Osteoblast (primary cell): ENCODE measurements around the gene CSTPP1. TPM values are rescaled to one million over a fixed set of nuclear protein-coding genes. Genes with fewer than 3 reads are reported as not detected.
"Not testable (repeated sequence)": the region's sequence is repeated elsewhere in the genome, so short reads cannot be mapped to it uniquely, and the experiment has no call there.

ENCODE experiments used
- DNase-seq: peaks from one replicate; pipeline ENCODE4 v3.0.0; 2011; ENCODE audit warnings: low spot score, mixed read lengths; ENCODE audit not compliant: insufficient read length; ENCODE audit errors: missing footprints
- H2AFZ ChIP-seq: 2 replicates; pipeline ENCODE4 v1.6.0; 2011; ENCODE audit warnings: mild to moderate bottlenecking, low read length
- H3K27ac ChIP-seq: 2 replicates; pipeline ENCODE4 v1.5.1; 2011; ENCODE audit warnings: mild to moderate bottlenecking, low read depth, low read length, moderate library complexity
- H3K27me3 ChIP-seq: 2 replicates; pipeline ENCODE4 v1.6.0; 2012; ENCODE audit warnings: mild to moderate bottlenecking, control low read depth, inconsistent platforms, low read length, moderate library complexity; ENCODE audit not compliant: insufficient read depth
- H3K36me3 ChIP-seq: 2 replicates; pipeline ENCODE4 v1.5.1; 2011; ENCODE audit warnings: mild to moderate bottlenecking, low read length, control low read depth, moderate library complexity; ENCODE audit not compliant: insufficient read depth
- H3K4me1 ChIP-seq: 2 replicates; pipeline ENCODE4 v1.5.1; 2011; ENCODE audit warnings: mild to moderate bottlenecking, low read length, control low read depth, moderate library complexity; ENCODE audit not compliant: insufficient read depth
- H3K4me2 ChIP-seq: 2 replicates; pipeline ENCODE4 v1.6.0; 2011; ENCODE audit warnings: mild to moderate bottlenecking, low read length; ENCODE audit not compliant: insufficient read depth
- H3K4me3 ChIP-seq: fragments of 200-600 bp; sonication (generic); 3 replicates; pipeline ENCODE4 v1.5.1; 2012; ENCODE audit warnings: mild to moderate bottlenecking, low read length, inconsistent platforms; ENCODE audit not compliant: insufficient read depth
- H3K79me2 ChIP-seq: 2 replicates; pipeline ENCODE4 v1.6.0; 2012; ENCODE audit warnings: mild to moderate bottlenecking, low read length, control low read depth, inconsistent platforms; ENCODE audit not compliant: insufficient read depth
- H3K9me3 ChIP-seq: 2 replicates; pipeline ENCODE4 v1.5.1; 2011; ENCODE audit warnings: low read depth, low read length, control low read depth
- H4K20me1 ChIP-seq: 2 replicates; pipeline ENCODE4 v1.6.0; 2012; ENCODE audit warnings: mild to moderate bottlenecking, low read length, control low read depth; ENCODE audit not compliant: insufficient read depth
- total RNA-seq: library from RNA; depleted of rRNA; stranded (reverse); fragments of >200 nt; gene quantifications from 2 replicates; pipeline ENCODE4 v1.2.3, GENCODE V29; 2012
- TF ChIP-seq, protein P1 (sequence below): IDR thresholded peaks from 2 replicates; pipeline ENCODE4 v1.5.1; 2011; ENCODE audit warnings: mild to moderate bottlenecking, low read depth, low read length, moderate library complexity; ENCODE audit errors: extremely low read depth

CSTPP1 gene
- total RNA-seq, 1 donor = 27.1 TPM

DNA sequence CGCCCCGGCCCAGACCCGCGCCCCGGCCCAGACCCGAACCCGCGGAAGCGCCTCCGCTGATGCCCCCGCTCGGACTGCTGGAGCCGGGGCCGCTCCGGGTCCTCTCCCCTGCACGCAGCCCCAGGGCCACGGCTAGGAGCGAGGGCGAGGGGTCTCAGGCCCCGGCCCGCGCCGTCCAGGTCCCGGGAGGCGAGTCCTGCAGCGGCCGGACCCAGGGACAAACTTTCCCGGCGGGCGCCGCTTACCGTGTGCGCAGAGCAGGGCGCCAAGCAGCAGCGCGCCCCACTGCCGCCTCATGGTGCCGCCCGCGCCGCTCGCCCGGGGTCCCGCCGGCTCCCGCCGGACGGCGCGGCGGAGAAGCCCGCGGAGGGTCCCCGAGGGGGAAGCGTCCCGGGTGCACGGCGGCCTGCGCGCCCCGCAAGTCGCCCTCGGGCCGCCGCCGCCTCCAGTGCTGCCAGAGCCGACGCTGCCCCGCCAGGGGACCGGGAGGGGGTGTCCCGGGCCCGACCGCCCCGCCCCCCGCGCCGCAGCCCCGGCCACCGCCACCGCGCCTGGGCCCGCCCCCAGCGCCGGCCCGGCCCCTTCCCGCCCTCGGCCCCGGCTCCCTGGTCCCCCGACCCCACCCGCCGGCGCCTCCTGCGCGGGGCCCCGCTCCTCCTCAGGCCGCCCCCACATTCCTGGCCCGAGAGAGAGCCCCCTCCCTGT lies 18.3 kb upstream of the CSTPP1 start, which contains the start of gene LRP4:
Gene LRP4 (minus strand): TSS at position 468 of the 705 bp plus-strand sequence. CDS start 171 bp downstream, at position 297.
- H3K4me2 ChIP-seq = peak within 1 kb of the TSS; percentile 75
- H3K27ac ChIP-seq = peak within 1 kb of the TSS; percentile 70
- peak within 1 kb of the TSS; percentile 67 for H3K4me3 ChIP-seq
- no peak for DNase-seq
- H3K36me3 ChIP-seq = no peaks in the 10 kb centered on the region
- H3K9me3 ChIP-seq = no peaks in the 10 kb centered on the region
- peak within 1 kb of the TSS; percentile 70 for H2AFZ ChIP-seq
- no peaks in the 10 kb centered on the region for H4K20me1 ChIP-seq
- peaks cover 42% of the 10 kb centered on the region for H3K4me1 ChIP-seq
- TF ChIP-seq, protein P1, sequence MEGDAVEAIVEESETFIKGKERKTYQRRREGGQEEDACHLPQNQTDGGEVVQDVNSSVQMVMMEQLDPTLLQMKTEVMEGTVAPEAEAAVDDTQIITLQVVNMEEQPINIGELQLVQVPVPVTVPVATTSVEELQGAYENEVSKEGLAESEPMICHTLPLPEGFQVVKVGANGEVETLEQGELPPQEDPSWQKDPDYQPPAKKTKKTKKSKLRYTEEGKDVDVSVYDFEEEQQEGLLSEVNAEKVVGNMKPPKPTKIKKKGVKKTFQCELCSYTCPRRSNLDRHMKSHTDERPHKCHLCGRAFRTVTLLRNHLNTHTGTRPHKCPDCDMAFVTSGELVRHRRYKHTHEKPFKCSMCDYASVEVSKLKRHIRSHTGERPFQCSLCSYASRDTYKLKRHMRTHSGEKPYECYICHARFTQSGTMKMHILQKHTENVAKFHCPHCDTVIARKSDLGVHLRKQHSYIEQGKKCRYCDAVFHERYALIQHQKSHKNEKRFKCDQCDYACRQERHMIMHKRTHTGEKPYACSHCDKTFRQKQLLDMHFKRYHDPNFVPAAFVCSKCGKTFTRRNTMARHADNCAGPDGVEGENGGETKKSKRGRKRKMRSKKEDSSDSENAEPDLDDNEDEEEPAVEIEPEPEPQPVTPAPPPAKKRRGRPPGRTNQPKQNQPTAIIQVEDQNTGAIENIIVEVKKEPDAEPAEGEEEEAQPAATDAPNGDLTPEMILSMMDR = no peak
- no peaks in the 10 kb centered on the region for H3K27me3 ChIP-seq
- H3K79me2 ChIP-seq = no peaks in the 10 kb centered on the region

DNA sequence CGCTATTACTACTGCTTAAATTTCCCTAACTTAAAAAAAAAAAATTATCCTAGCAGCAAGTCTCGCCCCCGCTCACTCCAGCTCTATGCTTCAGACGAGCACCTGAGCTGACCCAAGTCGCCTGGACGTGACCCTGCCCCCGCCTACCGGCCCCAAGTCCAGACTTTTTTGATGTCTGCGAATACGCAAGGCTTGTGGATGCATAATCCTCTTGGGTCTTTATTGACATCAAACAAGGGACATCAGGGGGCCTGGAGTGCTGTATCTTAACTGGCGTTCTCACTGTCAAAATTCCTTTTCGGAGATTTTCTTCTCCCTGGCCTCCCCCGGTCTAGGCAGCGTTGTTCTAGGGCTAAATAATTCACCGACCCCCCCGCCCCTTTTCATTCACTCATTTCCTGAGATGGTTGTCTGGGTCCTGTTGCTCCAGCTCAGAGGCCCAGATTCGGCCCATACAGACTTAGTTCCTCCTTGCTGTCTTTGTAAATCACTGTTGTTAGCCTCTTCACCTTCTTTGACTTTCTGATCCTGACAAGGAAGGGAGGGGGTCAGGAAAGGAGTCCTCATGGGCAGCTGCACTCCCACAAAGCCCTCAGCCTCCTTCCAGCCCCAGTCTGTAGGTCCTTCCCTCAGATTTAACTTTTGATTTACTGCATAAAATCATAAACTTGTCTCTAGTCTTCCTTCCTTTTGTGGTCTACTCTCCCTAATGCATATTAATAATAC lies 17.6 kb upstream of the CSTPP1 start:
- no peak for DNase-seq
- peak overlapping the region; percentile 9 for H3K4me3 ChIP-seq
- H3K79me2 ChIP-seq = no peaks in the 10 kb centered on the region
- H3K9me3 ChIP-seq = no peaks in the 10 kb centered on the region
- TF ChIP-seq, protein P1 = no peak
- no peaks in the 10 kb centered on the region for H4K20me1 ChIP-seq
- peak overlapping the region; percentile 70 for H3K27ac ChIP-seq
- H3K4me1 ChIP-seq = peaks cover 40% of the 10 kb centered on the region
- H3K4me2 ChIP-seq = peak overlapping the region; percentile 21
- no peak overlapping the region for H2AFZ ChIP-seq
- no peaks in the 10 kb centered on the region for H3K36me3 ChIP-seq
- no peaks in the 10 kb centered on the region for H3K27me3 ChIP-seq

DNA sequence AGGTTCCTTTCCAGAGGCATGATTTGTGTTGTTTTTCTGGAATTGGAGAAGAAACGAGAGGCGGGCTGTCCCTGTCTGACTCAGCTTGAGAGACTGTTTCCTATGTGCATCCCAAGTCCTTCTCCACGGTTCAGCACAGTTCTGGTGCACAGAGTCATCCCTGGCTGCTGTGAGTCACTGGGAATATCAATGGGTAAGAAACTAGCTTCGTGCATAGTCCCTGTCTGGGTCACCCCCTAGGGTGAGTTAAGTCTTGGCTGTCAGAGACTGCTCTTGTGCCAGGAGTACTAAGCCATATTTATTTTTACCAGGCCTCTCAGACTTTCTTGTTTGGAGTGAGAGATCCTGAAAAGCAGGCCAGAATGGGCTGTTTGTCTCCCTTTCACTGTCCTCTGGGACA lies 15.8 kb upstream of the CSTPP1 start:
- Histone ChIP-seq H3K79me2 (no peaks in the 10 kb centered on the region), H2AFZ (peak overlapping the region; percentile 15), H3K36me3 (no peaks in the 10 kb centered on the region), H3K27me3 (no peaks in the 10 kb centered on the region), H3K27ac (peak overlapping the region; percentile 85), H3K4me3 (no peak overlapping the region), H3K4me2 (peak overlapping the region; percentile 31), H4K20me1 (no peaks in the 10 kb centered on the region), H3K4me1 (peaks cover 33% of the 10 kb centered on the region), H3K9me3 (no peaks in the 10 kb centered on the region)
- TF ChIP-seq, protein P1 = no peak
- DNase-seq = peak; percentile 98

DNA sequence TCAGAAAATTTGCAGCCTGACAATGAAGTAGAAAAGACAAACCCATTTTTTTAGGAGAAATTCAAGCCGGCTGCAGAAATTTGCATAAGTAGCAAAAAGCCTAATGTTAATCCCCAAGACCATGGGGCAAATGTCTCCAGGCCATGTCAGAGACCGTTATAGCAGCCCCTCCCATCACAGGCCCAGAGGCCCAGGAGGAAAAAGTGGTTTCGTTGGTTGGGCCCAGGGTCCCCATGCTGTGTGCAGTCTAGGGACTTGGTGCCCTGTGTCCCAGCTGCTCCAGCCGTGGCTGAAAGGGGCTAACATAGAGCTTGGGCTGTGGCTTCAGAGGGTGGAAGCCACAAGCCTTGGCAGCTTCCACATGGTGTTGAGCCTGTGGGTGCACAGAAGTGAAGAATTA lies 8.6 kb upstream of the CSTPP1 start:
- DNase-seq, H3K4me2 ChIP-seq, H4K20me1 ChIP-seq: not testable (repeated sequence)

DNA sequence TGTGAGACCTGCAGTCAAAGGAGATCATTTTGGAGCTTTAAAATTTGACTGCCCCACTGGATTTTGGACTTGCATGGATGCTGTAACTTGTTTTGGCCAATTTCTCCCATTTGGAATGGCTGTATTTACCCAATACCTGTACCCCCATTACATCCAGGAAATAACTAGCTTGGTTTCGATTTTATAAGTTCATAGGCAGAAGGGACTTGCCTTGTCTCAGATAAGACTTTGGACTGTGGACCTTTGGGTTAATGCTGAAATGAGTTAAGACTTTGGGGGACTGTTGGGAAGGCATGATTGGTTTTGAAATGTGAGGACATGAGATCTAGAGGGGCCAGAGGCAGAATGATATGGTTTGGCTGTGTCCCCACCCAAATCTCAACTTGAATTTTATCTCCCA lies 7.9 kb upstream of the CSTPP1 start:
- not testable (repeated sequence) for H3K27me3 ChIP-seq, H3K36me3 ChIP-seq, H3K4me2 ChIP-seq, H4K20me1 ChIP-seq, H3K4me1 ChIP-seq, H3K79me2 ChIP-seq, H3K9me3 ChIP-seq, DNase-seq, H3K27ac ChIP-seq, H3K4me3 ChIP-seq, H2AFZ ChIP-seq

More for the DNA sequence above, 8.6 kb upstream of the CSTPP1 start:
- H3K4me1 ChIP-seq, H3K27me3 ChIP-seq, H3K4me3 ChIP-seq, H2AFZ ChIP-seq, H3K27ac ChIP-seq, H3K9me3 ChIP-seq, H3K79me2 ChIP-seq, H3K36me3 ChIP-seq: not testable (repeated sequence)
